Liver (tissue), 3 donors: ENCODE results near the gene LAMA5.

Source experiments
- FOXA2 ChIP-seq: IDR thresholded peaks from 2 replicates; pipeline ENCODE4 v1.6.1; 2016; ENCODE audit warnings: antibody characterized with exemption
- JUND ChIP-seq, 2 donors: IDR thresholded peaks; 2 replicates each; pipeline ENCODE4 v1.6.1; 2016; ENCODE audit warnings: antibody characterized with exemption in 2 of 2
- TF ChIP-seq, protein P1 (sequence below): fragments of 150-350 bp; IDR thresholded peaks from 2 replicates; pipeline ENCODE4 v1.5.1; 2017; ENCODE audit warnings: improper control_type of control experiment, low read depth, low read length; ENCODE audit not compliant: missing input control
- donor health status: healthy.
- donor health status: healthy.

DNA sequence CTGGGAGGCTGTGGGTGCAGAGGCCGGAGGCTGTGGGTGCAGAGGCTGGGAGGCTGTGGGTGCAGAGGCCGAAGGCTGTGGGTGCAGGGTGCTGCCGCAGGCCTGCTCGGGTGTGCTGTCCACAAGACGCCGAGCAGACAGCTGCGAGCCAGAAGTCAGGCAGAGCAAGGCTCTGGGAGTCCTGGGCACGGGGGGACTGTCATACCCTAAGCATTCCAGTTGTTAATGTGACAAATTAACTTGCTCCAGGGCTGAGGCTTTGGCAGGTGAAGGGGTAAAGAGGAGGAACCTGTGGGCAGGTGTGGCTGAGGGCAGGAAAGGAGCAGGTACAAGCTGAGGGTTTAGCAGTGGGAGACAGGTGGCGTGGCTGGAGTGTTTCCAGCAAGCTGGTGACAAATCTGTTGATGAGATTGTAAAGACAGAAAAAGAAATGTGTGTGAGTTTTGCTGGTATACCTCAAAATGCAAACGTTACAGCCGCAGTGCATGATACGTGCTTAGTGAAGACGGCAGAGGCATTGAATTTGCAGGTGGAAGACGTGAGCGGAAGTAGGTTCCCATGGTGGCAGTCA is 78.5 kb downstream of the LAMA5 start:
- TF ChIP-seq JUND (IDR thresholded peaks at IDR 0.05) (no peak), FOXA2 (no peak)
- TF ChIP-seq, protein P1, sequence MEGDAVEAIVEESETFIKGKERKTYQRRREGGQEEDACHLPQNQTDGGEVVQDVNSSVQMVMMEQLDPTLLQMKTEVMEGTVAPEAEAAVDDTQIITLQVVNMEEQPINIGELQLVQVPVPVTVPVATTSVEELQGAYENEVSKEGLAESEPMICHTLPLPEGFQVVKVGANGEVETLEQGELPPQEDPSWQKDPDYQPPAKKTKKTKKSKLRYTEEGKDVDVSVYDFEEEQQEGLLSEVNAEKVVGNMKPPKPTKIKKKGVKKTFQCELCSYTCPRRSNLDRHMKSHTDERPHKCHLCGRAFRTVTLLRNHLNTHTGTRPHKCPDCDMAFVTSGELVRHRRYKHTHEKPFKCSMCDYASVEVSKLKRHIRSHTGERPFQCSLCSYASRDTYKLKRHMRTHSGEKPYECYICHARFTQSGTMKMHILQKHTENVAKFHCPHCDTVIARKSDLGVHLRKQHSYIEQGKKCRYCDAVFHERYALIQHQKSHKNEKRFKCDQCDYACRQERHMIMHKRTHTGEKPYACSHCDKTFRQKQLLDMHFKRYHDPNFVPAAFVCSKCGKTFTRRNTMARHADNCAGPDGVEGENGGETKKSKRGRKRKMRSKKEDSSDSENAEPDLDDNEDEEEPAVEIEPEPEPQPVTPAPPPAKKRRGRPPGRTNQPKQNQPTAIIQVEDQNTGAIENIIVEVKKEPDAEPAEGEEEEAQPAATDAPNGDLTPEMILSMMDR: no peak
